GM12891 (cell line): ENCODE data around the gene TRAFD1.

Source experiments
- DNase-seq: peaks from one replicate; pipeline ENCODE4 v3.0.0; 2011; ENCODE audit warnings: low spot score; ENCODE audit not compliant: insufficient read length
- FAIRE-seq: peaks from 2 replicates; lab custom pipeline; 2011; peaks lifted over from hg19 to GRCh38; lab: Jason Lieb, UNC
- PAX5 ChIP-seq: IDR thresholded peaks from 2 replicates; pipeline ENCODE4 v1.6.1; 2011; ENCODE audit warnings: low read length, moderate library complexity, mild to moderate bottlenecking; ENCODE audit not compliant: insufficient read depth, severe bottlenecking
- POLR2A ChIP-seq: IDR thresholded peaks from 2 replicates; pipeline ENCODE4 v1.6.1; 2011; ENCODE audit warnings: low read depth, low read length, control low read depth
- POLR2AphosphoS5 ChIP-seq: IDR thresholded peaks from 2 replicates; pipeline ENCODE4 v1.6.1; 2011; ENCODE audit warnings: low read depth, low read length, control low read depth
- POU2F2 ChIP-seq: IDR thresholded peaks from 2 replicates; pipeline ENCODE4 v1.6.1; 2011; ENCODE audit warnings: low read depth, mild to moderate bottlenecking, control low read depth, low read length, moderate library complexity
- SPI1 ChIP-seq: IDR thresholded peaks from 2 replicates; pipeline ENCODE4 v1.6.1; 2011; ENCODE audit warnings: low read depth, low read length, control low read depth
- TAF1 ChIP-seq: IDR thresholded peaks from 2 replicates; pipeline ENCODE4 v1.6.1; 2011; ENCODE audit warnings: low read depth, low read length, control low read depth

The TRAFD1 gene

DNA sequence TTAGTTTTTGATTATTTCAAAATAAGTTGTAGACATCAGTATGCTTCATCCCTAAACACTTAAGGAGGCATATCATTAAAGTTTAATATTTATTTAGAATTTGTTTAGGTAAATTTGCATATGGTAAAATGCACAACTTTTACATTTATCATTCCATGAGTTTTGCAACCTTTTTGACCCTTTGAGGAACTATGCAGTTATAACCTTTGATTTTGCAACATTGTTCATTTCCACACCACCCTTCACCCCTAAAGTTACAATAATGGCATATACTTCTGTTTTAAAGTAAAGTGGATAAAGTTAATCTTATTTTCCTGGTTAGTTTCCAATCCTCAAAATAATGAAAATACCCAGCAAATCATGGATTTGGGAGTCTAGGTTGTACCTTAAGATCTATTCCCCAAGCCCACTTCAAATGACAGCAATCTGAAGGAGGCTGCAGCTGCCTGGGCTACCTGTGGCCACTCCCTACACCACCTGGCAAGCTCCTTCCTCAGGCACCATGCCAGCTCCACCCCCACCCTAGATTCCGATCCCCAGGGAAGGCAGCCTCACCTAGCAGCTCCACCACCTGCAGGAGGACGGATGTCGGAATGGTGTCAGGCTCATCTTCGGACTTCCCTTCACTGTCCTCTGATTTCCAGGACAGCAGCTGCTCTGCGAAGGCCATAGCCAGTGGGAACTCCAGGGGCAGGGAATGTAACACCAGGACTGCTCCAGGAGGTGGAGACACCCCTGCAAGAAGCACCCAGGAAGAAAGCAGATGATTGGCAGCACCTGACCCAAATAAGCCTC is 65.1 kb downstream of the TRAFD1 start:
- TF ChIP-seq POLR2A = no peak
- TF ChIP-seq TAF1 = no peak
- TF ChIP-seq POLR2AphosphoS5 = no peak
- no peak for TF ChIP-seq SPI1
- no peak for TF ChIP-seq PAX5
- no peak for TF ChIP-seq POU2F2
- DNase-seq = no peak
- no peak for FAIRE-seq

DNA sequence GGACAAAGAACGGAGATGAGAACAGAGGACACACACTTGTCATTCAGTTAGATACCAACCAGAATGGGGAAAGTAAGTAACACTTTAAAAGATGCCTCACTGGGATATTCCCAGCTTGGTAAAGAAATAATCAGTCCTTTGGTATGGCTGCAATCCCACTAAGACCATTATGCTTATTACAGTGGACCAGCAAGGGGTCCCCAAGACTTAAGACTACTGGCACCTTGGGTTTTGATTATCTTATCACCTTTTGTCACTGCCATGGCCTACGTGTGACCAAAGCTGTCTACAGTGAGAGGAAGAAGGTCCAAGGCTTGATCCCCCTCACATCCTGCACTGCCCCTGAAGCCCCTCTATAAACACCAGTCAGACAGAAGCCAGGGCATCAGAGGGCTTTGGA is 65.8 kb downstream of the TRAFD1 start:
- DNase-seq = no peak
- no peak for TF ChIP-seq SPI1
- TF ChIP-seq POU2F2 = no peak
- no peak for TF ChIP-seq TAF1
- no peak for TF ChIP-seq PAX5
- TF ChIP-seq POLR2A = no peak
- no peak for TF ChIP-seq POLR2AphosphoS5
- FAIRE-seq = no peak

DNA sequence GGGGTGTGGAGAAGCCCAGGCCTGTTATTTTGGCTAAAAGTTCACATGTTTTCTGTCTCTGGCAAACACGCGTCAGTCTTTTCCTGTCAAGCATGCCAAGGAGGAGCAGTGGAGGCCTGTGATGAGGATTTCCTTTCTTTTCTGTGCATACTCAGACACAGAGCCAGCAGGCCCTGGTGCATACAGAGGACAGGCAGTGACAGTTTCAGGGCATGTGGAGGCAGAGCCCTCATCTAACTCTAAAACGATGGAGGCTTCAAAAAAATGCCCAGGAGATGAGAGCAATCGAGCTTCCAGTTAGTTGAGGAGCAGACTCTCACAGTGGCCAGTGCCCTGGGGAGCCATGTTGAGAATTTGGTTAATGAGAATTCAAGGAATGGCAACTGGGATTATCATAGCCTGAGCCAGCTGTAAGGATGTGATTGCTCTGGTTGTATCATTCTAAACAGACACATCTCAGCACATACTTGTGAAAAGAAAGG is 66.5 kb downstream of the TRAFD1 start:
- TF ChIP-seq POLR2A (no peak), PAX5 (no peak), SPI1 (no peak), POU2F2 (no peak), TAF1 (no peak)
- no peak for DNase-seq
- FAIRE-seq = no peak

DNA sequence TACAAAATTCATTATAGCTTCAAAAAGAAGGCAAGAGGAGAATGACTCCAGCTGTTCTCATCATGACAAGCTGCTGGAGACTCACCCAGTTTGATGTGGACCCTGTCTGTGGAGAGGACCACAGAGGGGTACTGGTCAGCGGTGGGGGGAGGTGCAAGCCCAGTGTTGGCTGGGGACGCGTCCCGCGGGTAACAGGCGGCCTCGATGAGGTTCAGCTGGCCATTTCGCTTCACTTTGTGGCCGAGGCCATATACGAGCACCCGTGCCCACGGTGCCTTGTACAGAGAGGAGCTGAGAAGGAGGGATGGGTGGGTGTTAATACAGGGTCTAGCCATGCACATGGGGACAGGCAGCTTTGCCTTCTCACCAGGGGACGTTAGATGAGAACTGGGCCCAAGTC is 67.1 kb downstream of the TRAFD1 start:
- TF ChIP-seq POU2F2 = no peak
- TF ChIP-seq SPI1 = no peak
- TF ChIP-seq TAF1 = no peak
- TF ChIP-seq POLR2AphosphoS5 = no peak
- TF ChIP-seq PAX5 = no peak
- TF ChIP-seq POLR2A = no peak
- FAIRE-seq (no peak), DNase-seq (no peak)

DNA sequence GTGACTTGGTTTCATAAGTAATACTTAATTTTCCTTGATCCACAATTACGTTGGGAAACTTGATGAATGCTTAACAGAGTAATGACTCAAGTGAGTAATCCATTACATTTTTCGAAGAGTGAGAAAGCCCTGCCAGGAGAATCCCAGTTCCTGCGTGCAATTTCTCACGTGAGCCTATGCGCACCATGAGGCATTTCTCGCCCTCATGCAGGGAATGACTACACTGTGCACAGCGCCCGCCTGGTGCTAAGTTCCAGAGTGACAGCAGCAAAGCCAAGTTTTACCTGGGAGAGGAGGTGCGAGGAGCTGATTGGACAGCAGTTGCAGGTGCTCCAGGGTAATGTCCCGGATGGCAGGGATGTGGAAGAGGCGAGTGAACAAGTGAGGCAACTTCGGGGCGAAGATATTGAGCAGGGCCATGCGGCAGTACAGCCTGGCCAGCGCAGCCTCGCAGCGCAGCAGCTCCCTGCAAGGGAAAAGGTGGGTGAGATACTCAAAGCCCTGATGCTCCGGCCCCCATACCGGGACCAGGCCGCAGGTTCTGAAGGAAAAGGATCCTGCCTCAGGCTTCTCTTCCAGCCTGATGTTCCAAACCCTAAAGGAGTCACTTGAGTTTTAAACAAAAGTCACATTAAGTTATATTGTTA is 69.4 kb downstream of the TRAFD1 start:
- DNase-seq = no peak
- TF ChIP-seq PAX5 (no peak), TAF1 (no peak), SPI1 (no peak), POLR2AphosphoS5 (no peak), POLR2A (no peak), POU2F2 (no peak)
- no peak for FAIRE-seq

DNA sequence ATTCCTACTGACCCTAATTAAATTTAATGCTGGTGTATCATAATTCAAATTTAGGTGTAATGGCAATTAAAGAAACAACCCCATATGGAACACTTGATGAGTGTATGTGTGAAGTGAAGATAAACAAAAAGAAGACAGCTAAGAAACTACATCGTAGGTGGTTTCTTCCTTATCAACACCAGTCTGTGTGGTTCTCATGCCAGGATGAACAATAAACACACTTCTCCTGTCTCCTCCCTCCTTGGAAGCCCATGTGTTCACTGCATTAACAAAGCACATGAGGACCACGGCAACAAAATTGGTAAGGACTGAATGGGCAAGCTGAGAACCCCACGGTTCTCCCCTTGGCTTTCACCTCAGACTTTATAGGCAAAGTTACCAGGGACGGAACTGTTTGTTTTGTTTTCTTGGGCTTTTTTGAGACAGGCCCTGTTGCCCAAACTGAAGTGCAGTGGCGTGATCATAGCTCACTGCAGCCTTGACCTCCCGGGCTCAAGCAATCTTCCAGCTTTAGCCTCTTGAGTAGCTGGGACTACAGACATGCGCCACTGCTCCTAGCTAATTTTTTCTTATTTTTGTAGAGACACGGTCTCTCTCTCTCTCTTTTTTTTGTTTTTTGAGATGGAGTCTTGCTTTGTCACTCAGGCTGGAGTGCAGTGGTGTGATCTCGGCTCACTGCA is 71.0 kb downstream of the TRAFD1 start:
- TF ChIP-seq POU2F2 = no peak
- DNase-seq (no peak), FAIRE-seq (peak; percentile 20)

DNA sequence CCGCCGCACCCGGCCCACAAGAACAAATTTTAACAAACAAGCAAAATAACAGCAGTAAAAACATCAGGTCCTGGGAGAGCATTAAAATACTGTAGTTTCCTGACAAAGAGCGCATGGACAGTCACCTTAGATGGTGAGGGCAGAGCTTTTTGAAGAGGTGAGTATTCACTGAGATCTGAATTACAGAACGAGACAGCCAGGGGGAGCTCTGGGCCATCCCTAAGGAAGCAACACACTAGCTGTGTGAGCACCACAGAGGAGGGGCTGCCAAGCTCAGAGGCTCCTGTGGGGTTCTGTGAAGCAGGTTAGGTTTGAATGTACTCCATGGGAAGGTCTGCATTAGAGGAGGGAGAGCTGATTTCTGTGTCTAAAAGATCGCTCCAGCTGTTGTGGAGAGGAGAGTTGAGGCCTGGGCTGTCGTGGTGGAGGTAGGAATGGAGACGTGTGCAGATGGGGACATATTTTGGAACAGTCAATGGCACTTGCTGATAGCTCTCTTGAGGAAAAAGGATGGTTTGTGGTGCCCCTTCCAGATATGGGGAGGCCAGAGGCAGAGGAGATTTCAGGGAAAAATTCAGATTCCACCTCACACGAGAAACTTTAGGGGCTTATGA is 72.9 kb downstream of the TRAFD1 start:
- FAIRE-seq (no peak), DNase-seq (peak; percentile 60)
- no peak for TF ChIP-seq POLR2AphosphoS5
- no peak for TF ChIP-seq POU2F2

DNA sequence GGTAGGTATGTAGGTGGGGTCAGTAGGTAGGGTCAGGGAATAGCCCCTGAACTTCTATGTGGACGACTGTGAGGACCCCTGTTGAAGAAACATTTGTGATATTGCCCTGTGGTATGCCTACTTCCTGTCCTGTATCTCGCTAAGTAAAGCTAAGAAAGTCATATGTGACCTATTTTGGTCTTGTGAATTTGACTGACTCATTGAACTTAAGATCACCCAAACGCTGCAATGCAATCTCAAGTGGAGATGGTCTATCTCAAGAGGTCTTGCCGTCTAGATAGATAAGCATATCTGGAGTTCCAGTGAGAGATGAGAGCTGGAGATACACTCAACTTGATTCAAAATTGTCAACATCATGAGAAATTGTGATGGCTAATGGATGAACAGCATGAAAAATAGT is 73.8 kb downstream of the TRAFD1 start:
- TF ChIP-seq POLR2A = no peak
- TF ChIP-seq POU2F2 = no peak
- TF ChIP-seq TAF1 = no peak
- no peak for TF ChIP-seq POLR2AphosphoS5
- TF ChIP-seq PAX5 = no peak
- TF ChIP-seq SPI1 = no peak
- no peak for DNase-seq
- FAIRE-seq = peak; percentile 38
